ENCODE measurements around the gene SIN3A. TPM values are rescaled to one million over a fixed set of nuclear protein-coding genes. Genes with fewer than 3 reads are reported as not detected.

Gene SIN3A
- total RNA-seq, 4 donors from 2014 or later = 31.1 to 53.1 (median 45.6) TPM

GRCh38 chr15:75368689-75369239 lies 82.7 kb downstream of the SIN3A start:
- DNase-seq (ENCODE audit: extremely low spot score) = no peak
- 3% methylated on average over 13 of the region's 23 CpGs for WGBS
- Histone ChIP-seq H3K36me3 (peaks cover 32 to 73% (median 64%) of the 10 kb centered on the region in 4 donors), H3K27ac (replicated peaks in 1 of 4) (peak overlapping the region; percentile 89 to 100 (median 96)), H3K9me3 (no peaks in the 10 kb centered on the region), H3K27me3 (no peaks in the 10 kb centered on the region), H3K4me3 (peak overlapping the region; percentile 69 to 83 (median 80)), H3K4me1 (peaks cover 20 to 29% (median 21%) of the 10 kb centered on the region in 4 donors)
- TF ChIP-seq POLR2AphosphoS5 (IDR thresholded peaks at IDR 0.05) (no peak), EP300 (IDR thresholded peaks at IDR 0.05) (no peak), POLR2A (IDR thresholded peaks at IDR 0.05; ENCODE audit: low read depth) (no peak)
- TF ChIP-seq, protein P1, sequence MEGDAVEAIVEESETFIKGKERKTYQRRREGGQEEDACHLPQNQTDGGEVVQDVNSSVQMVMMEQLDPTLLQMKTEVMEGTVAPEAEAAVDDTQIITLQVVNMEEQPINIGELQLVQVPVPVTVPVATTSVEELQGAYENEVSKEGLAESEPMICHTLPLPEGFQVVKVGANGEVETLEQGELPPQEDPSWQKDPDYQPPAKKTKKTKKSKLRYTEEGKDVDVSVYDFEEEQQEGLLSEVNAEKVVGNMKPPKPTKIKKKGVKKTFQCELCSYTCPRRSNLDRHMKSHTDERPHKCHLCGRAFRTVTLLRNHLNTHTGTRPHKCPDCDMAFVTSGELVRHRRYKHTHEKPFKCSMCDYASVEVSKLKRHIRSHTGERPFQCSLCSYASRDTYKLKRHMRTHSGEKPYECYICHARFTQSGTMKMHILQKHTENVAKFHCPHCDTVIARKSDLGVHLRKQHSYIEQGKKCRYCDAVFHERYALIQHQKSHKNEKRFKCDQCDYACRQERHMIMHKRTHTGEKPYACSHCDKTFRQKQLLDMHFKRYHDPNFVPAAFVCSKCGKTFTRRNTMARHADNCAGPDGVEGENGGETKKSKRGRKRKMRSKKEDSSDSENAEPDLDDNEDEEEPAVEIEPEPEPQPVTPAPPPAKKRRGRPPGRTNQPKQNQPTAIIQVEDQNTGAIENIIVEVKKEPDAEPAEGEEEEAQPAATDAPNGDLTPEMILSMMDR (IDR thresholded peaks at IDR 0.05) = no peak
- intact Hi-C loops (cut with DNase I) = loop anchor here (2.0 to 10.0 kb wide), 3 partner anchors 86 to 434 kb away; partner anchors contain the start of genes IMP3 and SNX33

DNA sequence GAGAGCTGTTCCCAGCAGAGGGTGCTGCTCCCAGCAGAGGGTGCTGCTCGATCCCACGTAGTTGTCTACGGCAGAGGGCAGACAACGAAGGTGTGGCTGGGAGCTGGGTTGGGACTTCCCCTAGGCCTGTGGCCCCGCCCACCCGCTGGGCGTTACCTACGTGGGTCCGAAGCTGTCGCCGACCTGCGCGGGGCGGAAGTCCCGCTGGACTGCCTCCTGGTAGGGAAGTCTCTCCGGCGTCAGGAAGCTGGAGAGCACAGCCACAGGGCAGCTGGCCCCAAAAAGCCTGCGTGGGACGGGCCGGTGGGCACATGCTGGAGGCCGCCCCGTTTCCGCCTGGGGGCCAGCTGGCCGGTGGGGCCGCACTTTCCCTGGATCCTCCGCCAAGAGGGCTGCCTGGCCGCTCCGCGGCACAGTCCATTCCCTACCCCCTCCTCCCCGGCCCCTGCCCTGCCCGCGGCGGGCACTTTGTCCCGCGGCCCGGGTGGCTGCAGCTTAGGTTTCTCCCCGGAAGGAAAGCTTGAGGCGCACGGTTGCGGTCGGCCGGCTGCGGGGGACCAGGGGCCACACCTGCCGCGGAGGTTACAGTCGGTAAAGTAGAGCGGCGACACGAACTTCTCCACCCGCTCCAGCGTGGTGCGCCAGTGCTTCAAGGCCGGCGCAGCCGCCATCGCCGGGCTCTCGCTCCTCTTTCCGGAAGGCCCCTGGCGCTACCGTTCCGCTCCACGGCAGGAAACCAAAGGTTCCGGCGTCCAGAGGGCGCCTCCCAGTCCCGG lies 83.4 kb downstream of the SIN3A start, which contains the start of gene MAN2C1:
Gene MAN2C1 (minus strand): TSS at position 695 of the 776 bp plus-strand sequence. CDS start 24 bp downstream, at position 671.
- Histone ChIP-seq H3K9me3 (no peaks in the 10 kb centered on the region), H3K27ac (replicated peaks in 1 of 4) (peak within 1 kb of the TSS; percentile 89 to 100 (median 96)), H3K27me3 (no peaks in the 10 kb centered on the region), H3K4me3 (peak within 1 kb of the TSS; percentile 69 to 83 (median 80)), H3K36me3 (peaks cover 34 to 73% (median 64%) of the 10 kb centered on the region in 4 donors), H3K4me1 (peaks cover 20 to 29% (median 21%) of the 10 kb centered on the region in 4 donors)
- WGBS = 0% methylated on average over 13 of the region's 67 CpGs
- no peak for TF ChIP-seq EP300 (IDR thresholded peaks at IDR 0.05)
- TF ChIP-seq, protein P1 (IDR thresholded peaks at IDR 0.05) = peak; percentile 73 to 86 (median 79)
- peak; percentile 91 to 96 for TF ChIP-seq POLR2AphosphoS5 (IDR thresholded peaks at IDR 0.05)
- no peak for TF ChIP-seq POLR2A (IDR thresholded peaks at IDR 0.05; ENCODE audit: low read depth)
- intact Hi-C loops (cut with DNase I) = loop anchor here (2.0 to 10.0 kb wide), 3 partner anchors 87 to 434 kb away; partner anchors contain the start of genes IMP3 and SNX33
- DNase-seq (ENCODE audit: extremely low spot score) = peak; percentile 98

DNA sequence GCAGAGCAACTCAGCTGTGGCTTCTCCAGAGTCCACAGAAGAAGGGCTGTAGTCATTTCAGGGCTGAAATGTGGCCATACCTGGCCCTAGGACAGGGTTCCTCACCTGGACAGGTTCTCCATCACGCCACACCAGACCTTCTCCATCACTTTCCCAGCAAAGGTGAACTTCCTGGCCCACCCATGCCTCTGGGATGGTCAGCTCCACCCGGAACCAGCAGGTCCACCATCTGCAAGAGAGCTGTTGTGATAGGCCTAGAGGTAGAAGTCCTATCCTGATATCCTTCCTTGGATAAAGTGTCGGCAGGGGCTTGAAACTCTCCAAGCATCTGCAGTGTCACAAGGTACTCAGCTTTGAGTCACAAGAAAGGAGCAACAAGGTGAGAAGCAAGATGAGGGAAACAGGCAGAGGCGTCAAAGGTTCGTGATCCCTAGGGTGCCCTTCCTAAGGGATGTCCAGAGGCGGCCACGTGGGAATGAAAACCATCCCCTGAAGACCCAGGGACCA lies 84.0 kb downstream of the SIN3A start:
- Histone ChIP-seq H3K27ac (replicated peaks in 1 of 4) (peak overlapping the region; percentile 89 to 100 (median 96)), H3K9me3 (no peaks in the 10 kb centered on the region), H3K4me1 (peaks cover 20 to 29% (median 21%) of the 10 kb centered on the region in 4 donors), H3K36me3 (peaks cover 36 to 73% (median 64%) of the 10 kb centered on the region in 4 donors), H3K27me3 (no peaks in the 10 kb centered on the region), H3K4me3 (peak overlapping the region; percentile 69 to 83 (median 80))
- intact Hi-C loops (cut with DNase I) = loop anchor here (5.0 to 10.0 kb wide), 2 partner anchors 277 to 435 kb away; partner anchors contain the start of genes IMP3 and SNX33
- no peak for DNase-seq (ENCODE audit: extremely low spot score)
- TF ChIP-seq POLR2AphosphoS5 (IDR thresholded peaks at IDR 0.05) (no peak), EP300 (IDR thresholded peaks at IDR 0.05) (no peak), POLR2A (IDR thresholded peaks at IDR 0.05; ENCODE audit: low read depth) (no peak)
- TF ChIP-seq, protein P1 (IDR thresholded peaks at IDR 0.05) = no peak
- 44% methylated on average over 7 of the region's 7 CpGs for WGBS

DNA sequence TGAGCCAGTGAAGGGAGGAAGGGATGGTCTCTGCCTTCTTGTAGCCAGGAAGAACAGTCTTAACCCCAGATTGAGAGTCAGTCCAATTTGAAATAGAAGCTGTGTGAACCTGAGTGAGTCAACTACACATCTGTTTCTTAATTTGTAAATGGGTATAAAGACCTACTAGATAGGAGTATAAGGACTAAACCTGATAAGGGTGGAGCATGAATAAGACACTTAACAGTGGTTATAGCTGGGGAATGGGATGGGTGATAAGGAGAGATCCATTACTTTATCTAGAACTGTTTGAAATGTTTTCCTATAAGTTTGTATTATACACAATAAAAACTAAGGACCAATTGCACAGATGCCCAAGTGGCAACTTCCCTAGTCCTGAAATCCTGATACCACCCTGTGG lies 84.5 kb downstream of the SIN3A start:
- Histone ChIP-seq H3K9me3 (no peaks in the 10 kb centered on the region), H3K27me3 (no peaks in the 10 kb centered on the region), H3K4me1 (peaks cover 20 to 29% (median 21%) of the 10 kb centered on the region in 4 donors), H3K4me3 (no peak overlapping the region), H3K36me3 (peaks cover 38 to 74% (median 64%) of the 10 kb centered on the region in 4 donors), H3K27ac (replicated peaks in 1 of 4) (peak overlapping the region in 2 of 4 donors; percentile 95 to 100)
- DNase-seq (ENCODE audit: extremely low spot score) = no peak
- intact Hi-C loops (cut with DNase I) = loop anchor here (5.0 to 10.0 kb wide), 2 partner anchors 278 to 435 kb away; partner anchors contain the start of genes IMP3 and SNX33
- TF ChIP-seq, protein P1 (IDR thresholded peaks at IDR 0.05) = no peak
- TF ChIP-seq POLR2AphosphoS5 (IDR thresholded peaks at IDR 0.05) = no peak
- TF ChIP-seq EP300 (IDR thresholded peaks at IDR 0.05) = no peak
- TF ChIP-seq POLR2A (IDR thresholded peaks at IDR 0.05; ENCODE audit: low read depth) = no peak
